HG02610 (cell line): ENCODE results near the gene PIPOX.

Experiments
- ATAC-seq: cut with Tn5 transposase; IDR thresholded peaks from one replicate; pipeline ENCODE4 v1.9.1; 2021; ENCODE audit warnings: mild to moderate bottlenecking, moderate library complexity; ENCODE audit not compliant: unreplicated experiment

Gene PIPOX

DNA sequence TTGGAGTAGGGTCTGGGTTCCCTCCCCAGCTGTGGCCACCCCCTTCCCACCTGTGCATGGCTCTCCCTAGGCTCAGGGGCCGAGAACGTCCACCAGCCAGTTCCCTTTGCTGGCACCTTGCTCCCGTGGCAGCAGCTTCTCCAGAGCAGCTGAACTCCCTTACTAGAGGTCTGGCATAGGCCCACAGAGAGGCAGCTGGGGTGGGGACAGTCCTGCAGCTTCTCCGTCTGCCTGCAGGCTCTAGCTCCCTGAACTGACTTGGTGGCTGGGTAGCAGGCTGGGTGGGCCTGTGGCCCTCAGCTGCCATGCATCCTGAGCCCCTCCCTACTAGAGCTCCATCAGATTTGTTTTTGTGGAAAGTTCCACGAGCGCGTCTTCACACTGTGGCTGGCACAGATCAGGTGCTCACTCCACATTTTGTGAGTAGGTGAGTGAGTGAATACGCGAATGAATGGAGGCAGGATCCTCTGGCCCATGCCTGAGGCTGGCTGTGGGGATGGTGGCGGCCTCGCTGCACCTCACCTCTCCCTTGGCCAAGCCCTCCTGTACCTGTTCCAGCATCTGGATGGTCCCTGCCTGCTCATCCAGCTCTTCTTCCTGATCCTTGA is 51.3 kb downstream of the PIPOX start:
- no peak for ATAC-seq

DNA sequence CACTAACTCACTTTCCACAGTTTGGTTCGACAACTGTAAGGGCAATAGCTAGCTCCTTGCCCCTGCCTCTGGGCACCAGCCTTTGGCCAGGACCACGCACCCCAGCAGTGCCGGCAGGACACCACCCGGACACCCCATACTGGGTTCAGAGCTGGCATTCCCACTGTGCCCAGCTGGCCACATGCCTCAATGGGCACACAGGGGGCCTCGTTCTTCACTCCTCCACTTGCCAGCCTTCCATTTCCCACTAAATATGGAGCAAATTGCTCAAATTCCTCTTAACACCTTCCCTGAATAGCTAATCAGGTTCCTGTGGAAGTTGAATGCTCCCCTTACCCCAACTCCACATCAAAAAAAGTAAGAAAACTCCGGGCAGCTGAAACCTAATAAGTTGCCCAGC is 52.5 kb downstream of the PIPOX start:
- ATAC-seq: no peak

DNA sequence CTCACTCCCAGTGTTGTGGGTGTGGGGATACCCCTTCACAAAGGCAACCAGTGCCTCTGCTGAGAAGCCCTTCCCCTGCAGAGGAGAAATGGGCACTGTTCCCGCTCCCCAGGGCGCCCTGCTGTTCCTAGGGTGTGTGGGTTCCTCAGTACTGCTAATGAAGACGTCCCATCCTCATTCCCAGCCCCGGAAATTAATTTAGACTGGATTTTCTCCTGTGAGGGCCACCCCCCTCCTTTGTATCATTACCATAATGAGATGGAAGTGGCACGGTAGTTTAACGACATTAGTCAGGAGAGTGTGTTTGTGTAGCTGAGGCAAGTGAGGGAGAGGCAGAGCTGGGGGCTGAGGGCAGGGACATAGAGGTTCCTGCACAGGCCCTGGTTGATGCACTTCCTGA is 53.2 kb downstream of the PIPOX start:
- no peak for ATAC-seq

DNA sequence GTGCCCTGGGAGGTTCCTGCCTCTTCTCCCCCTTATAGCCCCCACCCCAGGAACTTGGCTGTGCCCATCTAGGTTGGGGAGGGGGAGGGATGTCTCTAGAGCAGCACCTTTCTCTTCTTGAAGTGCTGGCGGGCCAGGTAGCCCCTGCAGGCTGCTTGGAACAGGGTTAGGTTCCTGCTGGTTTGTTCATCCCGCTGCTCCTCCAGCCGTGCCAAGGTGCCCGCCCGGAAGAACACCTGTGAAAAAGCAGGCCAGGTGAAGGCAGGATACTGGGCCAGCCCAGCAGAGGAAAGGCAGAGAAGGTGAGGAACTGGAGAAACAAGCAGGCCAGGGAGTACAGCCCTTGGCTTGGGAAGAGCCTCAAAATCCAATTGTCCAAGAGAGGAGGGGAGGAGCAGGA is 56.6 kb downstream of the PIPOX start:
- no peak for ATAC-seq

DNA sequence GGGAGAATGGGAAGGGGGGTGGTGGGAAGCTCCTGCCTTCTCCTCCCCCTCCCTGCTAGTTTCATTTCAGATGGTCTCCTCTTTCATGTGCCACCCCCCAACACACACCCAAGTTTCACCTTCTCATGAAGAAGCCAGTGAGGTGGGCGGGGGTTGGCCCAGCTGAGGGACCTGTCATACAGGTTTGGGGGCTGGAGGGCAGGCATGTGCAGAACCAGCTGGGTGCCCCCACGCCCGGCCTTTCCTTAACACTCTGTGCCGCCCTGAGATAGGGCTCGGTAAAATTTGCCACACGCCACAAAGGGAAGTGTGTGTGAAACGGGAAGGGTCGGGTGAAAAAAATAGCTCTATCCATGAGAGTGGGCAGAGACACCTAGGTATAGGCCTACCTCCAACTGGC is 57.4 kb downstream of the PIPOX start:
- no peak for ATAC-seq

DNA sequence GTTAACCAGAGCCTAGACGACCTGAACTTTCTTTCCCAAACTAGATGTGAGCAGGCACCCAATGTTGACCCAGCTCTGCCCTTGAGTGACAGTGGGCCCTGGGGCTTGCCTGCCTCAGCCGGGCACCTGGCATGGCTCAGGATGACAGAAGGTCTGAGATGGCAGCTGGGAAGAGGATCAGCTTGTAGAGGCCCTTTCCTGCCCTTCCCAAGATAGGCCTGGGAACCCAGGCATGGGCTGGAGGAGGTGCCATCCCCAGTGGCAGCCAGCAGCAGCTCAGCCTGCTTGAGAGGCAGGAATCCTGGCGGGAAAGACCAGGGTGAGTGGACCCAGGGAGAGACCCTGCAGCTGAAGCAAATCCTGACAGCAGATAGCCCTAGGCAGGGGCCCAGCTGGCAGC is 59.1 kb downstream of the PIPOX start:
- no peak for ATAC-seq

DNA sequence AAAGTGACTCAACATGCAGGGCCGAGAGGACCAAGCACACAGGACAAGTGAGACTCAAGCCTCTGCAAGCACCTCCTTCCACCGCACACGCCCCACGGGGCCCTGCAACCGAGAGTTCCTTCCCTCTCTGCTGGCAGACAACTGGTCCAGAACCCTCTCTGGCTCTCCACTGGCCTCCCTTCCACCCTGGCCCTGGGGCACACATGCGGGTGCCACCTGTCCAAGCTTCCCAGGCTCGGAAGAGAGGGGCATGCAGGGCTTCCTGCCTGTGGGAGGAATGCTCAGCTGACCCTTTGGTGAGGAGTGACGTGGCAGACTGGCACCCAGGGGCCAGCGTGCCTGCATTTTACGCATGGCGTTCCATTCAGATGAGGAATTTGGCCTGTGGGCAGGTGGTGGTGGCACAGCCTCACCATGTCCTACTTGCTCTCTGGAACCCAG is 59.8 kb downstream of the PIPOX start:
- ATAC-seq: no peak

DNA sequence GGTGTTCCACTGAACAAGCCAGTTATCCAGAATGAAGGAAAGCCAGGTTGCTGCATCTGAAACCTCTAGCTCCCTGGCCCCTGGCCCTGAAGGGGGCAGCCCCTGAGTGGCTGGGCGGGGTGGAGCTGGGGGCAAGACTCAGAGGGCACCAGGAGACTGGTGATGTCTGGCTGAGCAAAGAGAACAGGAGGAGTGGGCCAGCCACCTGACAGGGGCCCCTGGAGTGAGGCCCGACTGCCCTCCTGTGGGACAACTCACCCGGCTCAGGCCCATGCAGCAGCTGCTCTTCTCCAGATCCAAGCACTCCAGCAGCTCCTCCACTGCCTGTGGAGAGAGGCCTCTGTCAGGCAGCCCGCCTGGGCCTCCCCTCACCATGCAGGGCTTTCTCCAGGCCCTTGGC is 60.4 kb downstream of the PIPOX start:
- no peak for ATAC-seq
